GM12872 (cell line): Measurements from ENCODE around the gene SLC25A10.

ENCODE experiments used
- CTCF ChIP-seq: IDR thresholded peaks from 3 replicates; pipeline ENCODE4 v1.5.1; 2011; ENCODE audit warnings: low read depth, mild to moderate bottlenecking, low read length, moderate library complexity; ENCODE audit not compliant: insufficient read depth

Gene SLC25A10

GRCh38 chr17:81710514-81711308, 1.4 kb upstream of the SLC25A10 start:
- no peak for TF ChIP-seq CTCF

DNA sequence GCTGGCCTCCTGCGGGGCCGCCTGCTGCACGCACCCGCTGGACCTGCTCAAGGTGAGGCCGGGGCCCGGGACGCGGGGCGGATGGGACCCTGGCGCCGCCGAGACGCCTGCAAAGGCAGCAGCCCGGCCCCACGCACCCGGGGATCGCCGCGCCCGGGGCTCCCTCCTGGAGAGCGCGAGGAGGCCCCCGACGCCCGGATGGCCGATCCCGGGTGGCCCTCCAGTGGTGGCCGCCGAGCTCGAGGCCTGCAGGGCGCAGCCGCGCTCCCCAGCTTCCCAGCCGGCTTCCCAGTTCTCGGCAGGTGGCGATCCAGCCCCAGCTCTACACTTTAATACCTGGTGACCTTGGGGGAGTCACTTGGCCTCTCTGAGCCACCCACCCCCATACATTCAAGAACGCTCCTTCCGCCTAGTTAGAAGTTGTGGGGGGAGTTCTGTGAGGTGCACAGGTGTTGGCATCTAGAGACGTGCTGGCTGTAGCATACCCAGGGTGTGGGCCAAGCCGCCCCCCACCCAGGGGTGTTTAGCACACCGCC, 452 bp downstream of the SLC25A10 start:
- peak; percentile 19; the same call in 1 of the 3 replicates for TF ChIP-seq CTCF

GRCh38 chr17:81713004-81713555, 996 bp downstream of the SLC25A10 start:
- TF ChIP-seq CTCF = no peak

DNA sequence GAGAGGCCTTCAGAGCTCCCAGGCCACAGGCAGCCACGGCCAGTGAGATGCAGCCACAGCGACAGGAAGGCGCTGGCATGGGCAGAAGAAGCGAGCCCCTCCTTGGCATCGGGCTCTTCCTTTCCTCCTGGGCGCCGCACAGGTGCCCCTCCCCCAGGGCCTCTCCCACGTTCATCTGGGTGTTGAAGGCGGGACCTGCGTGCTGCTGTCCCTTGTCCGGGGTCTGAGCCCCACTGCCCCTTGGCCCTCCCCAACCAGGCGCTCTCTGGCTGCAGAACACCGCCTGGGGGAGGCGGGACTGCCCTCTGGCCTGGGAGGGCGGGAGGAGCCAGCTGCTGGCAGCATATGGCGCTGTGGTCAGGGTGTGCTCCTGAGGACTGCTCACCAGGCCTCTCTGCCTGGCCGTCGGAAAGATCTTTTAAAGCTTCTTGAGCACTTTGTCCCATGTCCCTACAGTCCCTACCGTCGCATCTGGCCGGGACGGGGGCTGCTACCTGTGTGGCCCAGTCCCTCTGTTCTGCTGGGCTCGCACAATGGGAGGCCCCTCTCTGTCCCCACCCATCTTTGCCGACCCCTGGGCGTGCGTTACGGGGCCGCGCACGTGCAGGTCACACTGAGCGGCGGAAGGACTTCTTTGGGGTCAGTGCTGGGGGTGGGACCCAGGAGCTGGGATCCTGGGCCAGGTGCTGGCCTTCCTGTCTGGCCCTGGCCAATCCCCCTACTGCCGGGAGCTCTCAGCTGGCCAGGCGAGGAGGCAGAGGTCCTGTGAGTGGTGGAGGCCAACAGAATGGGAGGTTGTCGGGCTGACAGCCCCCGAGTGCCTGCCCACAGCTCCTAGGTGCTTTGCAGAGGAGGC, 1.7 kb downstream of the SLC25A10 start:
- no peak for TF ChIP-seq CTCF

DNA sequence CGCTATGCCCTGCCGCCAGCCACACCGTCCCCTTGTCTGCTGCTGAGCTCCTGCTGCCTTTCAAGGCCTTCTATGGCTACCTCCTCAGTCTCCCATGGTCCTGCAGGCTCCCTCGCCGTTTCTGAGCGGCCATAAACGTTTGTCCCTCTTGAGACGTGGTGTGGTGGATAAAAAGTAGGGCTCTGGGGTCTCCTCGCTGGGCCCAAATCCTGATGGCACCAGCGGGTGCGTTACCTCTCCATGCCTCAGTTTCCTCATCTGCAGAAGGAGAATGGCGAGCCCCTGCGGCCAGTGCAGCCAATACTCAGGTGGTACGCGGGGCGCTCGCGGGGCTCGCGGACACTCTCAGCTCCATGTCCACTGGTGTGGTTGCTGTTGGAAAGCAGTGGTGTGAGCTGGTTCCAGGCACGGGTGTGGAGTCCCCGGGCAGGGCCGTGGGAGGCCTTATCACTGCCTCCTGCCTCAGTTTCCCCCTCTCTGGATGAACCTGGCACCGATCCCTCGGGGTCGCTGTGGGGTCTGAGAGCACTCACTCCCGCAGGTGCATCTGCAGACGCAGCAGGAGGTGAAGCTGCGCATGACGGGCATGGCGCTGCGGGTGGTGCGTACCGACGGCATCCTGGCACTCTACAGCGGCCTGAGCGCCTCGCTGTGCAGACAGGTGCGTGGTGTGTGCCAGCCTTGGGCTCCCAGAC, 2.5 kb downstream of the SLC25A10 start:
- no peak for TF ChIP-seq CTCF

DNA sequence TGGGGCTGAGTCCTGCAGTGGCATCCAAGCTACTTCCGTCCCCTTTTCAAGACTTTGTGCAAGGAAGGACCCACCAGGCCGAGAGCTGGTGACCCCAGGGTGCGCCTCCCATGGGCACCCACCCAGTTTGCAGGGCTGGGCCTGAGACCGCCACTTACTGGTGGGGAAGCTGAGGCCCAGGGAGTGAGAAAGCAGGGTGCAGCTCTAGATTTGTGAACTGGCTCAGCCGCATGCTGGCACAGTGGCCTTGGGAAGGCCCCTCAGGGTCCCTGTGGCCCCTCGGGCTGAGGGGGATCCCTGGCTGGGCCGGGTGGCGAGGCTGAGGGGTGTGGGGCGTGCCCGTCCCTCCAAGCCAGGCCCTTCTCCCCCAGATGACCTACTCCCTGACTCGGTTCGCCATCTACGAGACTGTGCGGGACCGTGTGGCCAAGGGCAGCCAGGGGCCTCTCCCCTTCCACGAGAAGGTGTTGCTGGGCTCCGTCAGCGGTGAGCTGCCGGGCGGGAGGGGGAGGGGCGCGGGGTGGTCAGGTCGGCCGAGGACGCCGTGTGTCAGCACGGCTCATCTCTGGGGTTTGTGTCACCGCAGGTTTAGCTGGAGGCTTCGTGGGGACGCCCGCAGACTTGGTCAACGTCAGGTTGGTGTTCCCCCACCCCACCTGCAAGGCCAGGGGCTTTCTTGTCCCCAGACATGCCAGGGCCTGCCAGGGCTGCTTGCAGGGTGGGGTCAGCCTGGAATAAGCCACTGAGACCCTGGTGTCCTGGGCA, 3.2 kb downstream of the SLC25A10 start:
- no peak for TF ChIP-seq CTCF
